Activated CD8-positive, alpha-beta T cell treated with anti-CD3 and anti-CD28 coated beads, Interleukin-2, amount 10 ng/mL, durations not matched to agents 7 days and 5 days (primary cell): ENCODE data around the gene USP3. TPM values are rescaled to one million over a fixed set of nuclear protein-coding genes. Genes with fewer than 3 reads are reported as not detected.

Experiments used
- ATAC-seq: fragments of 150-1000 bp; cut with Tn5 transposase; one replicate; pipeline ENCODE4 v1.10.0; 2021; ENCODE audit warnings: moderate library complexity
- CTCF ChIA-PET: fragments of 350-600 bp; sonication (Branson Sonifier 250); formaldehyde crosslinking; loops from one replicate; lab custom pipeline; 2021; ENCODE audit warnings: antibody characterized with exemption; lab: Charles Lee
- POLR2A ChIA-PET: fragments of 350-600 bp; sonication (Branson Sonifier 250); formaldehyde crosslinking; loops from one replicate; lab custom pipeline; 2021; ENCODE audit warnings: antibody characterized with exemption; lab: Charles Lee
- DNase-seq: peaks from one replicate; pipeline ENCODE4 v3.0.0-alpha.2; 2020
- H3K27ac Mint-ChIP-seq: one replicate; pipeline ENCODE4 v1.8.0; 2021; ENCODE audit warnings: mild to moderate bottlenecking, mixed read lengths
- H3K27me3 Mint-ChIP-seq: one replicate; pipeline ENCODE4 v1.8.0; 2021; ENCODE audit warnings: low read depth, mixed read lengths
- H3K36me3 Mint-ChIP-seq: one replicate; pipeline ENCODE4 v1.8.0; 2021; ENCODE audit warnings: low read depth, mixed read lengths
- H3K4me1 Mint-ChIP-seq: one replicate; pipeline ENCODE4 v1.8.0; 2021; ENCODE audit warnings: low read depth, mixed read lengths
- H3K4me3 Mint-ChIP-seq: one replicate; pipeline ENCODE4 v1.8.0; 2021; ENCODE audit warnings: mild to moderate bottlenecking, mixed read lengths
- H3K9me3 Mint-ChIP-seq: one replicate; pipeline ENCODE4 v1.8.0; 2022; ENCODE audit warnings: mixed read lengths; ENCODE audit not compliant: insufficient read depth
- total RNA-seq, 2 experiments: library from RNA; stranded (reverse); gene quantifications; one replicate each; pipeline ENCODE4 v1.2.3, GENCODE V29; 2021

The USP3 gene
- total RNA-seq, 2 experiments from 2014 or later = 48.3 to 49.1 TPM

DNA sequence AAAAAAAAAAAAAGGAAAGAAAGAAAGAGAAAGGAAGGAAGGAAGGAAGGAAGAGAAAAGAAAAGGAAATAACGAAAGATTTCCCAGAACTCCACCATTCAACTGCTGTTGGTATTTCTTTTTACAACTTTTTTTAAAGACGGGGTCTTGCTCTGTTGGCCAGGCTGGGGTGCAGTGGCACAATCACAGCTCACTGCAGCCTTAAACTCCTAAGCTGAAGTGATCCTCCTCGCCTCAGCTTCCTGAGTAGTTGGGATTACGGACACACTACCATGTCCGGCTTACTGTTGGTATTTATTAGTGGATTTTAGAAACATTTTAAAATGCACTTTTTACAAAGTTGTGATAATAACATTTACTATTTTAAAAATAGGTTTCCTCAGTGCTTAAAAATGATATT is 15.0 kb upstream of the USP3 start:
- H3K27me3 Mint-ChIP-seq = no peaks in the 10 kb centered on the region
- no peaks in the 10 kb centered on the region for H3K9me3 Mint-ChIP-seq
- CTCF ChIA-PET = interaction anchor here (0.7 to 8.2 kb wide), 5 partner anchors 8 to 201 kb away, joined by 3 to 172 read pairs (median 5); partner anchors contain the start of gene USP3
- no peaks in the 10 kb centered on the region for H3K36me3 Mint-ChIP-seq
- H3K4me3 Mint-ChIP-seq = no peak overlapping the region
- no peak overlapping the region for H3K27ac Mint-ChIP-seq
- ATAC-seq = no peak
- POLR2A ChIA-PET = no interaction called here
- no peak for DNase-seq
- H3K4me1 Mint-ChIP-seq = peaks cover 56% of the 10 kb centered on the region

- ChIA-PET POLR2A (interaction anchor here (1.5 to 1.7 kb wide), 2 partner anchors 11 to 14 kb away, joined by 5 read pairs; partner anchors contain the start of gene USP3), CTCF (interaction anchor here (0.8 to 7.2 kb wide), 3 partner anchors 14 to 28 kb away, joined by 3 to 172 read pairs (median 3); partner anchors contain the start of gene USP3)
- no peak overlapping the region for H3K4me3 Mint-ChIP-seq
- H3K27me3 Mint-ChIP-seq = no peaks in the 10 kb centered on the region
- no peak for ATAC-seq
- H3K4me1 Mint-ChIP-seq = peaks cover 47% of the 10 kb centered on the region
- H3K36me3 Mint-ChIP-seq = no peaks in the 10 kb centered on the region
- DNase-seq = no peak
- no peaks in the 10 kb centered on the region for H3K9me3 Mint-ChIP-seq
- no peak overlapping the region for H3K27ac Mint-ChIP-seq
Measured at GRCh38 chr15:63490345-63491034, 13.9 kb upstream of the USP3 start.

- Mint-ChIP-seq H3K9me3 (no peaks in the 10 kb centered on the region), H3K36me3 (no peaks in the 10 kb centered on the region), H3K4me3 (no peak overlapping the region), H3K4me1 (peaks cover 47% of the 10 kb centered on the region), H3K27me3 (no peaks in the 10 kb centered on the region), H3K27ac (no peak overlapping the region)
- POLR2A ChIA-PET = interaction anchor here (1.5 to 1.7 kb wide), 2 partner anchors 12 to 13 kb away, joined by 5 read pairs; partner anchors contain the start of gene USP3
- no peak for DNase-seq
- no peak for ATAC-seq
- CTCF ChIA-PET = interaction anchor here (0.8 to 7.2 kb wide), 3 partner anchors 13 to 29 kb away, joined by 3 to 172 read pairs (median 3); partner anchors contain the start of gene USP3
Measured at GRCh38 chr15:63491116-63491827, 13.1 kb upstream of the USP3 start.

GRCh38 chr15:63491979-63492378 is 12.4 kb upstream of the USP3 start:
- no peak overlapping the region for H3K4me3 Mint-ChIP-seq
- ATAC-seq (no peak), DNase-seq (no peak)
- H3K36me3 Mint-ChIP-seq = no peaks in the 10 kb centered on the region
- H3K27ac Mint-ChIP-seq = no peak overlapping the region
- no peaks in the 10 kb centered on the region for H3K9me3 Mint-ChIP-seq
- ChIA-PET POLR2A (interaction anchor here (2.4 kb wide), 1 partner anchor 13 kb away, joined by 21 read pairs; the partner anchor contains the start of gene USP3), CTCF (interaction anchor here (1.1 to 7.2 kb wide), 2 partner anchors 13 to 18 kb away, joined by 3 to 172 read pairs; partner anchors contain the start of gene USP3)
- H3K4me1 Mint-ChIP-seq = peaks cover 42% of the 10 kb centered on the region
- no peaks in the 10 kb centered on the region for H3K27me3 Mint-ChIP-seq

- H3K9me3 Mint-ChIP-seq = no peaks in the 10 kb centered on the region
- no peak overlapping the region for H3K4me3 Mint-ChIP-seq
- ChIA-PET CTCF (interaction anchor here (1.6 to 7.2 kb wide), 2 partner anchors 9 to 12 kb away, joined by 10 to 172 read pairs; partner anchors contain the start of gene USP3), POLR2A (interaction anchor here (2.4 kb wide), 1 partner anchor 12 kb away, joined by 21 read pairs; the partner anchor contains the start of gene USP3)
- ATAC-seq (no peak), DNase-seq (no peak)
- no peaks in the 10 kb centered on the region for H3K36me3 Mint-ChIP-seq
- H3K4me1 Mint-ChIP-seq = peaks cover 38% of the 10 kb centered on the region
- H3K27ac Mint-ChIP-seq = no peak overlapping the region
- H3K27me3 Mint-ChIP-seq = no peaks in the 10 kb centered on the region
Measured at GRCh38 chr15:63492541-63493077, 11.8 kb upstream of the USP3 start.

- no peaks in the 10 kb centered on the region for H3K9me3 Mint-ChIP-seq
- CTCF ChIA-PET = interaction anchor here (1.1 to 7.2 kb wide), 3 partner anchors 10 to 106 kb away, joined by 4 to 172 read pairs (median 10); partner anchors contain the start of gene USP3
- H3K4me3 Mint-ChIP-seq = no peak overlapping the region
- DNase-seq (no peak), ATAC-seq (no peak)
- H3K27ac Mint-ChIP-seq = peak overlapping the region; percentile 2
- H3K36me3 Mint-ChIP-seq = no peaks in the 10 kb centered on the region
- peaks cover 36% of the 10 kb centered on the region for H3K4me1 Mint-ChIP-seq
- no peaks in the 10 kb centered on the region for H3K27me3 Mint-ChIP-seq
- POLR2A ChIA-PET = interaction anchor here (2.4 kb wide), 1 partner anchor 11 kb away, joined by 21 read pairs; the partner anchor contains the start of gene USP3
Measured at GRCh38 chr15:63493436-63493835, 11.0 kb upstream of the USP3 start.

- ChIA-PET CTCF (interaction anchor here (1.1 to 5.5 kb wide), 4 partner anchors 9 to 105 kb away, joined by 4 to 124 read pairs (median 22); partner anchors contain the start of gene USP3), POLR2A (interaction anchor here (2.4 to 4.4 kb wide), 2 partner anchors 10 to 11 kb away, joined by 21 to 36 read pairs; partner anchors contain the start of gene USP3)
- Mint-ChIP-seq H3K27ac (no peak overlapping the region), H3K9me3 (no peaks in the 10 kb centered on the region), H3K4me1 (peaks cover 32% of the 10 kb centered on the region), H3K36me3 (no peaks in the 10 kb centered on the region), H3K27me3 (no peaks in the 10 kb centered on the region), H3K4me3 (no peak overlapping the region)
- peak; percentile 43 for DNase-seq
- no peak for ATAC-seq
Measured at GRCh38 chr15:63494408-63494807, 10.0 kb upstream of the USP3 start.

- POLR2A ChIA-PET = interaction anchor here (0.8 to 4.4 kb wide), 2 partner anchors 10 to 16 kb away, joined by 3 to 36 read pairs; partner anchors contain the start of gene USP3
- Mint-ChIP-seq H3K9me3 (no peaks in the 10 kb centered on the region), H3K36me3 (peaks cover 2% of the 10 kb centered on the region), H3K4me3 (no peak overlapping the region), H3K4me1 (peaks cover 38% of the 10 kb centered on the region), H3K27me3 (no peaks in the 10 kb centered on the region), H3K27ac (peak overlapping the region; percentile 68)
- no peak for ATAC-seq
- DNase-seq = no peak
- CTCF ChIA-PET = interaction anchor here (1.0 to 5.5 kb wide), 7 partner anchors 10 to 104 kb away, joined by 3 to 124 read pairs (median 7); partner anchors contain the start of gene USP3
Measured at GRCh38 chr15:63495343-63495742, 9.1 kb upstream of the USP3 start.

- H3K36me3 Mint-ChIP-seq = peaks cover 2% of the 10 kb centered on the region
- peak overlapping the region; percentile 33 for H3K27ac Mint-ChIP-seq
- H3K4me3 Mint-ChIP-seq = no peak overlapping the region
- H3K9me3 Mint-ChIP-seq = no peaks in the 10 kb centered on the region
- no peaks in the 10 kb centered on the region for H3K27me3 Mint-ChIP-seq
- H3K4me1 Mint-ChIP-seq = peaks cover 42% of the 10 kb centered on the region
- DNase-seq = no peak
- CTCF ChIA-PET = interaction anchor here (1.0 to 5.5 kb wide), 11 partner anchors 9 to 103 kb away, joined by 3 to 124 read pairs (median 6); partner anchors contain the start of gene USP3
- no peak for ATAC-seq
- POLR2A ChIA-PET = interaction anchor here (0.8 to 4.4 kb wide), 3 partner anchors 8 to 16 kb away, joined by 3 to 36 read pairs (median 15); partner anchors contain the start of gene USP3
Measured at GRCh38 chr15:63495780-63496488, 8.5 kb upstream of the USP3 start.

DNA sequence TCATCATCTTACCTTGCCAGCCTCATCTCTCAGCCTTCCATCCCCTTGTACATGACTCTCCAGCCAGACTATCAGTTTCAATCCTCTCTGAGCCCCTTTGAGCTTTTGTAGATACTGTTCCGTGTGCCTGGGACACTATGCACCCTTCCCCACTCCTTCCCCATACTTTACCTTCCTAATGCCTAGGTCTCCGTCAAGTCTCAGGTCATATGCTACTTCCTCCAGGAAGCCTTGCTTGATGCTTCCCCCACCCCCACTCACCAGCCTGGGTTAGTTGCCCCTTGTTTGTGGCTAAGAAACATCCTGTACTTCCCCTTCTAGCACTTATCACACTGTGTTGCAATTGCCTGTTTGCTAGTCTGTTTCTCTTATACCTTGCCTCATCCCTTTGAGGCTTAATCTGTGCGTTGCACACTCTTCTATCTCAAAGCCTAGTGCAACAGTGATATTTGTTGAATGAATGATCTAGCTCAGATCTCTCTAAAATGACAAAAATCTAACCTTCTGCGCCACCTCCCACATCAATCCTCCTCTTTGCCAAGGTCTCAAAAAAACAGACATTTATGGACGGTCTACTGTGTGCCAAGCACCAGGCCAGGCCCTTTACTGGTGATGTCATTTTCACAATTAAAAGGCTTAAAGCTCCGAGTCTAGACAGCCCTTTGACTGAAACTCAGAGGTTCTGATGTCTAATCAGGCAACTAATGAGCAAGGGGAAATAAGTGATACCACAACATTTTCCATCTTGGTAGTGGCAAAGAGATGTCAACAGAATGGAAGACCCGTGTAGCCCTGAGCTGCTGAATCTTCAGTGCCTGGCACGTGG is 6.5 kb upstream of the USP3 start:
- H3K27ac Mint-ChIP-seq = no peak overlapping the region
- H3K4me3 Mint-ChIP-seq = no peak overlapping the region
- H3K36me3 Mint-ChIP-seq = peaks cover 2% of the 10 kb centered on the region
- CTCF ChIA-PET = interaction anchor here (1.0 to 5.5 kb wide), 9 partner anchors 7 to 95 kb away, joined by 3 to 124 read pairs (median 6); partner anchors contain the start of gene USP3
- DNase-seq = peak; percentile 77
- ATAC-seq = peak; percentile 70
- H3K4me1 Mint-ChIP-seq = peaks cover 51% of the 10 kb centered on the region
- H3K9me3 Mint-ChIP-seq = no peaks in the 10 kb centered on the region
- POLR2A ChIA-PET = interaction anchor here (0.6 to 4.4 kb wide), 5 partner anchors 8 to 276 kb away, joined by 3 to 36 read pairs (median 10); partner anchors contain the start of gene USP3
- no peaks in the 10 kb centered on the region for H3K27me3 Mint-ChIP-seq
